Neural crest cell (in vitro differentiated cells): ENCODE measurements around the gene EVA1B. TPM values are rescaled to one million over a fixed set of nuclear protein-coding genes. Genes with fewer than 3 reads are reported as not detected.

Experiments used
- DNase-seq: peaks from one replicate; pipeline ENCODE4 v3.0.0; 2021; ENCODE audit warnings: low read depth, mixed read lengths, low spot score
- H3K27ac Mint-ChIP-seq: one replicate; pipeline ENCODE4 v1.8.0; 2021; ENCODE audit warnings: mild to moderate bottlenecking, mixed read lengths; ENCODE audit not compliant: unreplicated experiment
- H3K27me3 Mint-ChIP-seq: 2 replicates; pipeline ENCODE4 v1.8.0; 2021; ENCODE audit warnings: low read depth, mild to moderate bottlenecking, mixed read lengths
- H3K36me3 Mint-ChIP-seq: 2 replicates; pipeline ENCODE4 v1.8.0; 2021; ENCODE audit warnings: low read depth, mild to moderate bottlenecking, mixed read lengths
- H3K4me1 Mint-ChIP-seq: 2 replicates; pipeline ENCODE4 v1.8.0; 2021; ENCODE audit warnings: mixed read lengths
- H3K4me3 Mint-ChIP-seq: one replicate; pipeline ENCODE4 v1.8.0; 2021; ENCODE audit warnings: mild to moderate bottlenecking, mixed read lengths
- H3K9me3 Mint-ChIP-seq: 2 replicates; pipeline ENCODE4 v1.8.0; 2021; ENCODE audit warnings: mixed read lengths
- total RNA-seq: library from RNA; stranded (reverse); gene quantifications from 2 replicates; pipeline ENCODE4 v1.2.1, GENCODE V29; 2021
- TF ChIP-seq, protein P1 (sequence below): fragments of 200-600 bp; sonication (generic); conservative IDR thresholded peaks from 2 replicates; pipeline ENCODE4 v1.5.0; 2021; ENCODE audit warnings: antibody characterized with exemption, mild to moderate bottlenecking

EVA1B gene
- total RNA-seq, 1 donor from 2014 or later: 28.5 TPM

GRCh38 chr1:36355811-36356210 is 32.4 kb upstream of the EVA1B start:
- TF ChIP-seq, protein P1, sequence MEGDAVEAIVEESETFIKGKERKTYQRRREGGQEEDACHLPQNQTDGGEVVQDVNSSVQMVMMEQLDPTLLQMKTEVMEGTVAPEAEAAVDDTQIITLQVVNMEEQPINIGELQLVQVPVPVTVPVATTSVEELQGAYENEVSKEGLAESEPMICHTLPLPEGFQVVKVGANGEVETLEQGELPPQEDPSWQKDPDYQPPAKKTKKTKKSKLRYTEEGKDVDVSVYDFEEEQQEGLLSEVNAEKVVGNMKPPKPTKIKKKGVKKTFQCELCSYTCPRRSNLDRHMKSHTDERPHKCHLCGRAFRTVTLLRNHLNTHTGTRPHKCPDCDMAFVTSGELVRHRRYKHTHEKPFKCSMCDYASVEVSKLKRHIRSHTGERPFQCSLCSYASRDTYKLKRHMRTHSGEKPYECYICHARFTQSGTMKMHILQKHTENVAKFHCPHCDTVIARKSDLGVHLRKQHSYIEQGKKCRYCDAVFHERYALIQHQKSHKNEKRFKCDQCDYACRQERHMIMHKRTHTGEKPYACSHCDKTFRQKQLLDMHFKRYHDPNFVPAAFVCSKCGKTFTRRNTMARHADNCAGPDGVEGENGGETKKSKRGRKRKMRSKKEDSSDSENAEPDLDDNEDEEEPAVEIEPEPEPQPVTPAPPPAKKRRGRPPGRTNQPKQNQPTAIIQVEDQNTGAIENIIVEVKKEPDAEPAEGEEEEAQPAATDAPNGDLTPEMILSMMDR: no peak
- DNase-seq: no peak
- no peaks in the 10 kb centered on the region for H3K27me3 Mint-ChIP-seq
- H3K36me3 Mint-ChIP-seq: no peaks in the 10 kb centered on the region
- H3K4me3 Mint-ChIP-seq: no peak overlapping the region
- no peaks in the 10 kb centered on the region for H3K9me3 Mint-ChIP-seq
- H3K27ac Mint-ChIP-seq: no peak overlapping the region
- peaks cover 22% of the 10 kb centered on the region for H3K4me1 Mint-ChIP-seq

- no peak overlapping the region for H3K4me3 Mint-ChIP-seq
- H3K27me3 Mint-ChIP-seq: no peaks in the 10 kb centered on the region
- DNase-seq: no peak
- peaks cover 27% of the 10 kb centered on the region for H3K4me1 Mint-ChIP-seq
- TF ChIP-seq, protein P1: no peak
- no peaks in the 10 kb centered on the region for H3K9me3 Mint-ChIP-seq
- H3K36me3 Mint-ChIP-seq: no peaks in the 10 kb centered on the region
- H3K27ac Mint-ChIP-seq: peak overlapping the region; percentile 43
Measured at GRCh38 chr1:36354486-36354885, 31.0 kb upstream of the EVA1B start.

- H3K9me3 Mint-ChIP-seq: no peaks in the 10 kb centered on the region
- no peaks in the 10 kb centered on the region for H3K27me3 Mint-ChIP-seq
- peaks cover under 1% of the 10 kb centered on the region for H3K36me3 Mint-ChIP-seq
- no peak overlapping the region for H3K27ac Mint-ChIP-seq
- H3K4me3 Mint-ChIP-seq: no peak overlapping the region
- TF ChIP-seq, protein P1: no peak
- no peak for DNase-seq
- H3K4me1 Mint-ChIP-seq: peaks cover 27% of the 10 kb centered on the region
Measured at GRCh38 chr1:36352910-36353878, 29.7 kb upstream of the EVA1B start.

GRCh38 chr1:36352125-36352909 is 28.9 kb upstream of the EVA1B start:
- Mint-ChIP-seq H3K27ac (peak overlapping the region; percentile 83), H3K4me1 (peaks cover 27% of the 10 kb centered on the region)

More at GRCh38 chr1:36352125-36352909, 28.9 kb upstream of the EVA1B start:
- TF ChIP-seq, protein P1: no peak
- no peak for DNase-seq
- Mint-ChIP-seq H3K27me3 (no peaks in the 10 kb centered on the region), H3K36me3 (peaks cover 2% of the 10 kb centered on the region), H3K9me3 (no peaks in the 10 kb centered on the region), H3K4me3 (no peak overlapping the region)
